Measurements from ENCODE around the gene PCYT1B. TPM values are rescaled to one million over a fixed set of nuclear protein-coding genes. Genes with fewer than 3 reads are reported as not detected.
"Not testable (repeated sequence)": the region's sequence is repeated elsewhere in the genome, so short reads cannot be mapped to it uniquely, and the experiment has no call there.

Gene PCYT1B
- total RNA-seq: 0.32 TPM

DNA sequence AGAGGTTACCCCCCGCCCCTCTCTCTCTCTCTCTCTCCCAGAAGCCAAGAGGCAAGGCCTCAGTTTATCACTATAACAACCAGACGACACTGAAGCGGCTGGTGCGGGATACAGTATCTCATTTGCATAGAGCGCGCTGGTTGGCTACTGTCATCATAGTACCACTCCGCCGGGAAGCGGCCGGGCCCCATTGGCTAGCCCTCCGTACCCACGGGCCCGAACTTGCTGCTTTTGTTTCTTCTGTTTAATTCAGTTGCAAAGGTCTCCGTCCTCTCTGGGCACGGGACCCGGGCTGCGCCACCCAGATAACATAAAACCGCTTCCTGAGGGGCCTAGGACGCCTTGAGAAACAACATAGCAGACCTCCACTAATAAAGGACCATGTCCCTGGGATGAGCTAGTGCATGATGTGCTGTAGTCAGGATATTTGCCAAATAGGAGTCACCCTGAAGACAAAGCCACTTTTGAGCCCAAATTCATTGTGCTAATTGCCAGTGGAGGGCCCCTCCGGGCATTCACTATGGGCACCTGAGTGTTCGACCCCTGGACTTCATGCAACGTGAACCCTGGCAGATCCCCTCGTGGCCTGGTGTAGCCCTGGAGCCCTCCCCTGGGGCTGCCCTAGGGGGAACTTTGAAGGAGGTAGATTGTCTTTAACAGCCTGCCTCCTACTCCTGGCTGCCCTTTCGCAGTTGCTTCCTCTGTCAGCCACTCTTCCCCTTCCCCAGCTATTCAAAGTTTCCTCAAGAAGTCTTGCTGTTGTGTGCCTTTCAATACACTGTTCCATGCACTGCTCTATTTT lies at the start of gene PCYT1B:
PCYT1B (minus strand) TSS at position 91 of the 802 bp plus-strand sequence. CDS start 242 bp downstream, outside the sequence.
- peak; percentile 51 for DNase-seq (ENCODE audit: low spot score)

GRCh38 chrX:24696294-24696693 lies 49.1 kb upstream of the PCYT1B start:
- no peak for DNase-seq (ENCODE audit: low spot score)

- no peak for DNase-seq (ENCODE audit: low spot score)
Measured at GRCh38 chrX:24694825-24695224, 47.7 kb upstream of the PCYT1B start.

DNA sequence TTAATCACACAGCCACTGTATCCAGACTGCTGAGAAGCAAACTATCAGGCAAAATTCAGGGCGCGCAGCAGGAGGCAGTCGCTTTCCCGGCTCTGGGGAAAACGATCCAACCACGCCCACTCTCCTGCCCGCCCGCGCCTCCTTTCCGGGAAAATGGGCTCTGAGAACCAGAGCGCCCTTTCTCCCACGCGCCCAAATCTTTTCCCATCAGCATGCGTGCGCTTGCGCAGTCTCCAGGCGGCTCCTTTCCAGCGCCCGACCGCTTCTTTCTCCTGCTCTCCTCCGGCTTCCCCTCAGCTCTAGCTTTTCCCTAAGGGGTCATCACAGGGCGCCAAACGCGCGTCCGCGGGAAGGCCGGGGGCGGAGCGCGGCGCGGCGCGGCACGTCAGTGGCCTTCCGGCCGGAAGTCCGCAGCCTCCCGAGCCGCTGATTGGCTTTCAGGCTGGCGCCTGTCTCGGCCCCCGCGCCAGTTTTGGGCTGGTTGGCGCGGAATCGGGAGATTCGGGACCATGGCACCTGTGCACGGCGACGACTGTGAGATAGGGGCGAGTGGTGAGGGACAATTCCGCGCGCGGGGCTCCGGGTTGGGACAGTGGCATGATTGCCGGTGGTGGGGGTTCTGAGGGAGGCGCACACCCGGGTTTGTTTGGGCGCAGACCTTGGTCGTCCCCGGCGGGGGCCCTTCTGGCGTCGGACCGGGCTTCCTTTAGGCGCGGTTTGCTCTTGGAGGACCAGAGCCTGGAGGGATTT lies 46.5 kb upstream of the PCYT1B start, which contains the start of gene POLA1:
POLA1 (plus strand) TSS at position 466 of the 750 bp plus-strand sequence; CDS start at position 510, 44 bp downstream.
- peak; percentile 92 for DNase-seq (ENCODE audit: low spot score)

GRCh38 chrX:24692305-24692704 lies 45.2 kb upstream of the PCYT1B start:
- no peak for DNase-seq (ENCODE audit: low spot score)

- DNase-seq (ENCODE audit: low spot score): no peak
Measured at GRCh38 chrX:24684048-24684447, 36.9 kb upstream of the PCYT1B start.

GRCh38 chrX:24682739-24683432 lies 35.7 kb upstream of the PCYT1B start:
- no peak for DNase-seq (ENCODE audit: low spot score)

- no peak for DNase-seq (ENCODE audit: low spot score)
Measured at GRCh38 chrX:24676403-24677024, 29.4 kb upstream of the PCYT1B start.

- DNase-seq (ENCODE audit: low spot score): no peak
Measured at GRCh38 chrX:24673424-24673823, 26.3 kb upstream of the PCYT1B start.

DNA sequence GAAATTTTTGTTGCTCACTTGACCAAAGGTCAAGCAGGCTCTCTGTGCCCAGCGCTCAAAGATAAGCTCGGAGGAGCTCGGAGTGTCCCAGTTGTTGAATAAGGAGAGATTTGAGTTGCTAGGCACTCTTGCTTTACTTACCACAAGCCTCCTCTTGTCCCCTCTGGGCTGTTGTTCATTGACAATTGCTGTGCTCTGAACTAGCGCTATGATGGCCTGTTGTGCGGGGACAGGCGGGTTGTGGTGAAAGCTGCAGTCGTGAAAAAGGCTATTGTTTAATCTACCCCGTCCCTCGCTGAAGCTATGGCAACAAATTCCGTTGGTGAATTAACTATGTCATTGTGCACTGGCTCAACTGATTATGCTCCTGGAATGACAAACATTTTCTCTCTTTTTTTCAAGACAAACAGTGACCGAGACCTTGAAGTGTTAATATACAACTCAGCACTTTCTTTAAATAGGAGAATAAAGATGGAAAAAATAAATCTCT lies 25.6 kb upstream of the PCYT1B start:
- DNase-seq (ENCODE audit: low spot score): no peak

DNA sequence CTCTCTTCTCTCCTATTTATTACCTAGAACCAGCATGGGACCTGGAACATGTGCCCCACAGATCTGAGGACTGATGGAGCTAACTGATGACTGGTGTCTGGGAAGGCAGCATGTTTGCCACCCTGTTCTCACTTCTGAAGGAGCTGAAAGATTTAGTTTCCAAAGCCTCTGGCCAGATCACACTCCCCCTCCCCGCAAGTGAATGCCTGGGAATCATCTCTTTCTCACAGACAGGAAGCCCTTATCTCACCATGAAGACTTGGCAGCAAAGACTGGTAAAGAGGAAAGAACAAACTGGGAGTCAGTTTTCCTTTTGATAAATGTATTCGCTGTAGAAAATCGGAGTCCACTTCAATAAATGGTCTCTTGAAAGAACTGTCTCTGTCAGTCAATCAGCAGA lies 21.0 kb upstream of the PCYT1B start:
- no peak for DNase-seq (ENCODE audit: low spot score)

- no peak for DNase-seq (ENCODE audit: low spot score)
Measured at GRCh38 chrX:24662352-24662751, 15.2 kb upstream of the PCYT1B start.

DNA sequence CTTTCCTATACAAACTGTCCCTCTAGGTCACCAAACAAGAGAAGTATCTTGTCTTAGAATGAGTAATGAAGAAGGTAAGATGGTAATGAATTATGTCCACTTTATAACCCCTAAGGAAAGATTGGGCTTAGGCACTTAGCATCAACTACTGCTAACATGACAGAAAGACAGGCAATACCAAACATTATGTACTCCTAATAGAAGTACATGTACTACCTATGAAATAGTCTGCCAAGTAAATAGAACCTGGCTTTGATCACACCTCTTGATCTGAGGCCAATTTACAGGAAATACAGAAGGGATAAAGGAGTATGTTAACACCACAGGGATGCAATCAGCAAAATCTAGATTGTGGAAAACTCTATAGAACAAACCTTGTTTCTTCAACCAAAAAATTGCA lies 14.1 kb upstream of the PCYT1B start:
- DNase-seq (ENCODE audit: low spot score): no peak

GRCh38 chrX:24659646-24660045 lies 12.5 kb upstream of the PCYT1B start:
- no peak for DNase-seq (ENCODE audit: low spot score)

DNA sequence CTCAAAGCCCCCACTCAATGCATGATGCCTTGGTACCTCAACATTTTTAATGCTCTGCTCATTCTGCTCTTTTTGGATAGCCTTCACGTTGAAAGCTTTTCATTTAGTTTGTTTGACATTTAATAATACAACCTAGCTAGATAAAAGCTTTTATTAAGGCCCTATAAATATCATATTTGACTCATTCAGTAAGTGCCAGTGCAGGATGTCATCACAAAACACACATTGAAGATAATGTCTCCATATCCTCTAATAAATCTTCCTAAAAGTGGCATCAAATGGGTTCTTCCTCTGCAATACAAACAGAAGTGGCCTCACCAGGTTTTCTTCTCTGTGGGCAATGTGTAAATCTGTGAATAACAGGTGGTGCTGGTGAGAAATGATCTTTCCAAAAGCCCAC lies 12.0 kb upstream of the PCYT1B start:
- DNase-seq (ENCODE audit: low spot score): no peak

GRCh38 chrX:24658421-24658820 lies 11.3 kb upstream of the PCYT1B start:
- no peak for DNase-seq (ENCODE audit: low spot score)

DNA sequence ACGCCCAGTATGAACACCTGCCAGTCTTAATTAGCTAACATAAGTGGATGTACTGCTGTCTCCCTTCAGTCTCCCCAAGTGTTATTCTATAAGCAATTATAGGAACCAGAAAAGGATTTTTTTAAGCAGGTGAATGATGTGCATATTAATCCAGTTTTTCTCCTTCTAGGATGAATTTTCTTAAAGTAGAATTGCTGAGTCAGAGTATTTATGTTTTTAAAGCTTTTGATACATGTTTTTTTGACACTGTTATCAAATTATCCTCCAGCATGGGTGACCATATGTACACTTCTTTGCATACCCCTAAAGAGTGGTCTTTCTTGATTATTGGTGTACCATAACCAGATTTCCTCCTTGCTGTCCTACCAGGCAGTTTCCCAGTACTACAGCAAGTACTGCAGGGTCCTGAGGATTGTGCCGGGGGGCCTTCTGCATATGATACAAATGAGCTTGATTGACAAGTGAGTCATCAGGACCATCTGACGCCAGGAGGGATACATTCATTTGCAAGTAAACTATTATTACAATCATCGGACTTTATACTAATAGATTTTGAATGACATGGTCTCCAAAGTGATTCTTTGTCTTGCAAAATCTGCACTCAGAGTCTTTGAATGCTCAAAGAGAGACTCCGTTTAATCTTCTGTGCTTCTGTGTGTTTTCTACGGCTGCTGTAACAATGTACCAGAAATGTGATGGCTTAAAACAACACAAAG lies 10.7 kb upstream of the PCYT1B start:
- DNase-seq (ENCODE audit: low spot score): no peak

DNA sequence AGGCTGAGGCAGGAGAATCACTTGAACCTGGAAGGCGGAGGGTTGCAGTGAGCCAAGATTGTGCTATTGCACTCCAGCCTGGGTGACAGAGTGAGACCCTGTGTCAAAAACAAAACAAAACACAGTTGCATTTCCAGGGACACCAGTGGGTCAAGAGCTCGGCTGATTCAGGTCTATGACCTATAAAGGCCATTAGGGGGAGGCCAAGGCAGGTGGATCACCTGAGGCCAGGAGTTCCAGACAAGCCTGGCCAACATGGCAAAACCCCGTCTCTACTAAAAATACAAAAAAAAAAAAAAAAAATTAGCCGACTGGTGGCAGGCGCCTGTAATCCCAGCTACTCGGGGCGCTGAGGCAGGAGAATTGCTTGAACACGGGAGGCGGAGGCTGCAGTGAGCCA lies 8.5 kb upstream of the PCYT1B start:
- not testable (repeated sequence) for DNase-seq (ENCODE audit: low spot score)

DNA sequence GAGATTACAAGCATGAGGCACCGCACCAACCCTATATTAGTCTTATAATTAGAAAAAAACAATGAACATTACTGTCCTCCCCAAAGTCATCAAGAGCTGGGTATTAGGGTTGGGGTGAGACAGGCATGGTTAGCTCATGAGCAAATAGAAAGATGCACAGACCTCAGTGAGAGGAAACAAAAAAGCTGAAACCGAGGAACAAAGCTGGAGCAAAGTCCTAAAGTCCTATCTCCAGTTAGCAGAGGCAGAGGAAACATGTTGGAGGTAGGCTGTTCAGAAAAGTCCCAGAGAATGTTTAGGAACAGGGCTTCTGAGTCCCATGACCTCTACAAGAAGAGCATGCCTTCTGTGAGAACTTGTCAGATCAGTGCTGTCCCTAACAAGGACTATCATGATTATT lies 4.6 kb upstream of the PCYT1B start:
- no peak for DNase-seq (ENCODE audit: low spot score)

DNA sequence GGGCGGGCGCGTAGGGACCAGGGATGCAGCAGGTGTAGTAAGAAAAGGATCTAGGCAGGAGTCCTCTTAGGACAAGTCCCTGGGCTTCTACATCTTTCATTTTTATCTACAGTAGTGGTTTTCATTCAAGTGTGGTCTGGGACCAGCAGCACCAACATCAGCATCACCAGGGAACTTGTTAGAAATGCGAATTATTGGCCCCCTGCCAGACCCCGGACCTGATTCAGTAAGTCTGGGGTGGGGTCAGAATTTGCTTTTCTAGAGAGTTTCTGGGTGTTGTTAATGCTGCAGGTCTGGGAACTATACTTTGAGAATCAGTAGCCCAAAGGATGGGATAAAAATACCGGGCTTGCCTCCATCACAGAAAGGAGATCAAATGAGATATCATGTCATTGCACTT lies 1.3 kb upstream of the PCYT1B start:
- no peak for DNase-seq (ENCODE audit: low spot score)

- no peak for DNase-seq (ENCODE audit: low spot score)
Measured at GRCh38 chrX:24646745-24647182, 383 bp downstream of the PCYT1B start.
